Measurements from ENCODE around the gene CD63.
A peak's percentile ranks its signal among the peaks of the same experiment; 100 is the strongest.

The CD63 gene

DNA sequence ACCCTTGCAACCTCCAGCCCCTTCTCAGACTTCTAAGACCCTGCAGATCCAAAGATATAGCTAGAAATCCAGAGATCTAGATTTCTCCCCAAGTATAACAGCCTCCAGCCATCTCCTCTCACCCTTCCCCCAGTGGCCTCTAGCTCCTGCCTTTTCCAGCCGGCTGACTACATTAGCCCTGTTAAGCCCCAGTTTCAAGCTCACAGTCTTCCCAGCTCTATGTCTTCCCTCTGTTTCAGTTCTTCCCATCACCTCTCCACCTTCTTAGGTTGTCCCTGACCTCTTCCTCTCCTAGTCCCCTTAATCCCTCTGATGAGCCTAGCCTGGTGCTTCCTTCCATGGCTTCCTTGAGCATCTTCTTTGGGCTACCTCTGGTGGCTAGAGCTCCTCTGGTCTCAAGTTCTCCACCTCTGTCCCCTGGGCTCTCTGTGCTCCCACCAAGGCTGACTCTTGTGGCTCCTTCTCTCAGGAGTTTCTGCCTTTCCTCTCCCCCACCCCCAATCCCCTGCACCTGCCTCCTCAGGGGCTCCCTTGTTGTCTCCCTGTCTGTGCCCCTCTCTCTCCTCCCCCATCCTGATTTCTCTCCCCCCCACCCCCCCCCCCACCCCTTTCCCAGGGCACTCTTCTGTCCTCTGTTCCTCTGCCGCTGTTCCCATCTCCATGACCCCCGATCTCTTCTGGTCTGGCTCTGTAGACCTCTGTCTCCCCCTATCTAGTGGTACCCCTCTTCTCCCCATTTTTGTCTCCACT lies 13.3 kb upstream of the CD63 start:
- no peak for DNase-seq (ENCODE audit: low read depth in 2 of 2, low spot score in 1 of 2)

- DNase-seq (ENCODE audit: low read depth in 2 of 2, low spot score in 1 of 2): no peak
Measured at GRCh38 chr12:55739025-55739378, 10.2 kb upstream of the CD63 start.

DNA sequence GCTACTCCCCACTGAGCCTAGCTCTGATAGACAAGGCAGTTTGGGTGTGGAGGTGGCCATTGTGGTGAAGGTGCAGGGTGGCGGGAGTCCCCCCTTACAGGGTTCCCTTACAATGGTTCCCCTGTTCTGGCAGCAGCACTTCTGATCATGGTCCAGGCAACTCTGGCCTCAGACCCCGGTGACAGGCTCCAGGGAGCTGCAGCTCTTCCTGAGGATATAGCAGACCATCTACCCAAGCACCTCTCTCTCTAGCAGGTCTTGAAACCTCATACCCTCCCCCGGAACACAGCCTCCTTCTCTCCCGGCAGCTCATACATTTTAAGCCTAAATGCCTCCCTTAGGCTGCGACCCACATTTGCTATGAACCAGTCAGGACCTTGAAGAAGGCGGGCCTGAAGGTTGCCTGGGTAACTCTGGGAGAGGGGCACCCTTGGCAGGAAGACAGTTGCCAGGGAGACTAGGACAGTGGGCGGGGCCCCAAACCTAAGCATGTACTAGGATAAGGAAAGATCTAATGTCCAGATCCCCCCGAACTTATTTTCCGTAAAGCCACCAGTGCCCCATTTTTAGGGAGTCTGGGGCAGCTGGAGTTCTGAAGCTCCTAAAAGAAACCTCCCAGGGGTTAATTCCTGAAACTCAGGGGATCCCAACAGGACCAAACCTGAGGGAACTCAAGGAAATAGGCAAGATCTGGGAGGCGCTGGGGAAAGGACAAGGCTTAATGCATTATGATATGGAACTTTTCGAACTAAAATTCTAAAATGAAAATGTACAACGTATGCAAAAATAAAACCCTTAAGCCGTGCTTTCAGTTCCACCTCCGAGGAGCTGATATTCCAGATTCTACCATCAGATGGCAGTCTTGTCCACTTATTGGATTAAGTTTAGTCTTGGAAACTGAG lies 9.6 kb upstream of the CD63 start:
- DNase-seq (ENCODE audit: low read depth in 2 of 2, low spot score in 1 of 2): peak; percentile 53 to 60

- no peak for DNase-seq (ENCODE audit: low read depth in 2 of 2, low spot score in 1 of 2)
Measured at GRCh38 chr12:55737581-55738122, 8.8 kb upstream of the CD63 start.

DNA sequence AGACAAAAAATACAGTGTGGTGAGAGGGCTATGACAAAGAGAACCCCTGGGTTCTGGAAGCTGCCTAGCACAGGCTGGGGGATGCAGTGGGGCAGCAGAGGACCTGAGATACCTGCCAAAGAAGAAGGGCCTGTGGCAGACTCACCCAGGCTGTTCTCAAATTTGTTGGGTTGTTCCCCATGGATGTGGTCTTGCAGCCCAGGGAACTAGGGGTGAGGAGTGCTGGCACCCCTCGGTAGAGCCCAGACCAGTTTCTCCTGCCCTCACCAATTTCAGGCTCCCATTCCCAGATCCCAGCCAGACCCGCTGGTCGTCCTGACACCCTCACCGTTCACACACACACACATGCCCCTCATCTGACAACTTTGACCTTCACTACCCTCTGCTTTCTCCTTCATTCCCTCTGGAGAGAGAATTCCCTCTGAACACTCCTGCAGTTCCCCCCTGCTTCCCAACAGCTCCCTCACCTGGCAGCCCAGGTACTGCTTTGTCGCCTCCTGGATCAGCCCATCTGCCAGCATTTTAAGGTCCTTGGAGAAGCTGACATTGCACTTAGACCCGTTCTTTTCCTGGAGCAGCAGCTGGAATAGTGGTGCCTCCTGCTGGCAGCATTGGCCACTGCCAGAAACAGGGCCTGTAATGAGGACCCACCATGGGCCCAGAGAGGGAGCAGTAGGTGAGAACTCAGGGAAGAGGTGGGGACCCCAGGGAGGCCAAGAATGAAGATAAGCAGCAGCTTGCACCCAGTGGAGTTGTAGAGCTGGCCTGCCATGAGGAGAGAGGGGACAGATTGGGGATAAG lies 8.2 kb upstream of the CD63 start:
- DNase-seq (ENCODE audit: low read depth in 2 of 2, low spot score in 1 of 2): no peak

- DNase-seq (ENCODE audit: low read depth in 2 of 2, low spot score in 1 of 2): no peak
Measured at GRCh38 chr12:55736076-55736475, 7.3 kb upstream of the CD63 start.

GRCh38 chr12:55734595-55734994 lies 5.8 kb upstream of the CD63 start:
- DNase-seq (ENCODE audit: low read depth in 2 of 2, low spot score in 1 of 2): no peak

DNA sequence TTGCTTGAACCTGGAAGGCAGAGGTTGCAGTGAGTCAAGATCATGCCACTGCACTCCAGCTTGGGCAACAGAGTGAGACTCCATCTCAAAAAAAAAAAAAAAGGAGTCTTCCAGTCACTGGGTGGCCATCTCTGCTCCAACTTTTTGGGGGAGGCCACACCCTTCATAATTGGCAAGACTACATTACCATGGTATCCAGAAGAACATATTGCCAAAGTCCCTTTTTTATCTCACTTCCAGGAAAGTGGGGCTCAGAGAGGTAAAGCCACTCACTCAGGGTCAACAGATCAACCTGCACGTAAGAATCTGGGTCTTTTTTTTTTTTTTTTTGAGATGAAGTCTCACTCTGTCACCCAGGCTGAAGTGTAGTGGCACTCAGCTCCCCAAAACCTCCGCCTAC lies 5.0 kb upstream of the CD63 start:
- no peak for DNase-seq (ENCODE audit: low read depth in 2 of 2, low spot score in 1 of 2)

DNA sequence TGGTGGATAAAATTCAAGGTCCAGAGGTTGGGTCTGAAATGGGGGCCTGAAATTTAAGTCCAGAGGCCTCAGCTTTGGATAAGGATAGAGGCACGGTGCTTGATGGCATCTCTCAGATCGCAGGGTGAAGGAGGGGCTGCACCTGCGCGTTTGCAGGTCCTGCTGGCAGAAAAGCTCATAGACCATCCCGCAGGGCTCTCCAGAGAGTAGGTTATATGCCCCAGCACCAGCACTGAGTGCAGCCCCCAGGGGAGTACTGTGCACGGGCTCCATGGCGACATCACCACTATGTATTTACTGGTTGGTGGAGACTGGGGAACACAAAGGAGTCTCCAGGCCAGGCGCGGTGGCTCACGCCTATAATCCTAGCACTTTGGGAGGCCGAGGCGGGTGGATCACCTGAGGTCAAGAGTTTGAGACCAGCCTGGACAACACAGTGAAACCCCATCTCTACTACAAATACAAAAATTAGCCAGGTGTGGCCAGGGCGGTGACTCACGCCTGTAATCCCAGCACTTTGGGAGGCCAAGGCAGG lies 4.3 kb upstream of the CD63 start:
- DNase-seq (ENCODE audit: low read depth in 2 of 2, low spot score in 1 of 2): no peak

- DNase-seq (ENCODE audit: low read depth in 2 of 2, low spot score in 1 of 2): no peak
Measured at GRCh38 chr12:55732288-55732687, 3.5 kb upstream of the CD63 start.

DNA sequence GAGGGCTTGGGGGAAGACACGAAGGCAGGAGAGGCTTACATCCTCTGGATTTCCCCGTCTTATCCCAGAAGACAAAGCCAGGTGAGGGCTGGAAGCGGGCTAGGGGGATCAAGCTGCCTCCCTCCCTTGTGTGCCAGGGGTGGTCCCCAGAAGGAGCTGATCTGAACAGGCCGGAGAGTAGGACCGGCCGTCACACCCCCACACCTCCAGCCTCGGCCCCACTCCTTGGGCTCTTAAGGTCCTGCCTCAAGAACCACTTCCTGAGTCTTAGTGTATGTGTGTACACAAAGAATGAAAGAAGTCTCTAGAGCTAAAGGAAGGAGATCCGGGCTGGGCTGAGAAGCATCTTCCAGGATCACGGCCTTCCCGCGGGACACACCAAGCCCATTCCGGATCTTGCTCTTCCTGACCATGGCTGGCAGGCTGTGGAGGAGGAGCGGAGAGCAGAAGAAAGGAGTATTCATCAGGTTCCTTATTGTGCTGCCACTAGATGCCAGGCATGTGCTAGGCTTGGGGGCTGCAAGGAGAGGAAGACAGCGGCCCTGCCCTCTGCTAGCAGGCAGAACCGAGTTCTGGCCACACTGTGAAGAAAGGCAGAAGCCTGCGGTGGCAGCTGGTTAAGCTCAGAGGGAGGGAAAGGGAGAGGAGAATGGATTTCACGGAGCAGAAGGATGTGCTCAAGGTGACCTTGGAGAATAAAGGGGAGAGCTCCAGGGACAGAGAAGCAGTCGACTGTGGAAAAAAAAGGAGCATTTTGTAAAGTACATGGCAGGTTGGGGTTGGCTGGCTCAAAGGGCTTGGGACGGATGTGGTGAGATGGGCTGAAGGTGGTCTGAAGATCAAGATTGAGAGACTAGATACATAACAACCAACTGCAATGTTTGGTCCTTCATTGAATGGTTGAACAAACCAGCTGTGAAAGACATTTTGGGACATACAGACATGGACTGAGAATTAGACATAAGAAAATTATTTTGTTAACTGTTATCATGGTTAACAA lies 1.3 kb upstream of the CD63 start:
- no peak for DNase-seq (ENCODE audit: low read depth in 2 of 2, low spot score in 1 of 2)

DNA sequence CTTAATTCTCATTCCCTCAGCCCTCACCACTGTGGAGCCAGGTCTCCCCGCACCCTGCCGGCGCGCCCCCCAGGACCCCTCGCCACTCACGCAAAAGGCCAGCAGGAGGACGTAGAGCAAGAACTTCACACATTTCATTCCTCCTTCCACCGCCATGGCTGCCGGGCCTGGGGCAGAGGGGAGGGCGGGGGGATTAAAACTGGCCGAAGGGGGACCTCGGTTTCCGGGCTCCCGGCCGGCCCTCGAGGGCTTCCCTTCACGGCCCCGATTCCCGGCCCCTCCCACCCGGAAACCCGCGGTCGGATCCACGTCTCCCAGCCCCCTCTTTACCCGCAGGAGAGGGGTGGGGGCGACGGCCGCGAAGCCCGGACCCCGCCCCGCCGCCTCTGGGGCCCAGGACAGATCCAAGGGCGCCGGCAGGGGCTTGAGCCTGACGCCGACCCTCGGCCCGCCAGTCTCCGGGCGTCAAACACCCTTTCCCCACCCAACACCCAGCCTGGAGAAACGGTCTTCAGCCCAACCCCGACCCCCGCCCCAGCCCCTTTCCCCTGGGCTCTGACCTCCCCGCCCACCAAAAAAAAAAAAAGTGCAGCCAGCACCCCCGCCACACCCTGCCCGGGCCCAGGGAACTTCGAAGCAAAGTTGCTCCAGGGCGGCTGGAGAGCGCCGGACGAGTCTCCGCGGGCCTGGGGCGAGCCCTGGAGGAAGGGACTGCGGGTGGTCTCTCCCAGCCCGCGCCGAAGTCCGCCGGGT lies 447 bp downstream of the CD63 start:
- no peak for DNase-seq (ENCODE audit: low read depth in 2 of 2, low spot score in 1 of 2)

DNA sequence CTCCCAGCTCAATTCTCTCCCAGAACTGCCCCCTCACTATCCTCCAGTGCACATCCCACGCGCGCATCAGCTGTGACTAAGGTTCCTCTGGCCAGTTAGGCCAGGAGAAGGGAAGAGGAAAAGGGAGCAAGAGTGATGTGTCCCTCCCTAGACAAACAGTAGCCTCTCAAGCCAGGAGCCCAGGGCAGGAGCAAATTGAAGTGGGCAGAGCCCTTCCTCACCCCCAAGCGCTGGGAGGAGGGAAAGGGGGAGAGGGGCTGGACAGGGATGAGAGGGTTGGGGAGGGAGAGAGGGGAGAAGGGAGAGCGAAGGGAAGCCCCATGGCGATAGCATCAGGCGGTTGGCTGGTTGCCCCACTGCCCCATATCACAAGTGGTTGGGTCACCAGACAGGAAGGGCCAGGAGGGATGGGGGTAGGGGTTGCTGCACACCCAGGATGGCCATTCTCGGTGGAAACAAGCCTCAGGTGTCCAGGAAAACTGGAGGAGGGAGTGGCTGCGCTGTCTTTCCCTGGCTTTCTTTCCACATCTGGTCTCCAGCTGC lies 1.1 kb downstream of the CD63 start:
- no peak for DNase-seq (ENCODE audit: low read depth in 2 of 2, low spot score in 1 of 2)

- DNase-seq (ENCODE audit: low read depth in 2 of 2, low spot score in 1 of 2): no peak
Measured at GRCh38 chr12:55726971-55727370, 1.8 kb downstream of the CD63 start.

GRCh38 chr12:55725556-55725955 lies 3.3 kb downstream of the CD63 start:
- DNase-seq (ENCODE audit: low read depth in 2 of 2, low spot score in 1 of 2): no peak

DNA sequence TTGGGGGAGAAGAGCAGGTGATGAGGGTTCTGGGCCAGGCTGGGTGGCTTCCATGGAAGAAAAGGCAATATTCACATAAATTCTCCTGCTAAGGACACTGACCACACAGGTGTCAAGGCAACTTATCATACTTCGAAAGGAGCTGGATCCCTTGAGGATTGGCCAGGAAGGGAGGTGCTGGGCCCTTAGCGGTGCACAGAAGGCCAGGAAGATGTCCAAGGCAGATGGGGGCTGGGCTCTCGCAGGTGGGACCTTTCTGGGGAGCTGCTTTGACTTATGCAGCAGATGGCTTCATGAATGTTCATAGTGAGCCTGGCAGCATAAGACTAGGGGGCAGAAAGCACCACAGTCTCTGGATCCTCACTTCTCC lies 3.9 kb downstream of the CD63 start:
- no peak for DNase-seq (ENCODE audit: low read depth in 2 of 2, low spot score in 1 of 2)

- DNase-seq (ENCODE audit: low read depth in 2 of 2, low spot score in 1 of 2): peak in 1 of 2 donors; percentile 33
Measured at GRCh38 chr12:55724226-55724939, 4.4 kb downstream of the CD63 start.

GRCh38 chr12:55723516-55724225 lies 5.1 kb downstream of the CD63 start:
- DNase-seq (ENCODE audit: low read depth in 2 of 2, low spot score in 1 of 2): no peak
